Liver (tissue), 3 donors: ENCODE data around the gene GUCA1A.

Source experiments
- EGR1 ChIP-seq, 2 donors: IDR thresholded peaks; 2 replicates each; pipeline ENCODE4 v1.6.1; 2016 to 2018; ENCODE audit warnings: antibody characterized with exemption in 2 of 2, low read depth in 2 of 2
- FOXA1 ChIP-seq: IDR thresholded peaks from 2 replicates; pipeline ENCODE4 v1.6.1; 2016; ENCODE audit warnings: antibody characterized with exemption
- GABPA ChIP-seq, 2 donors: IDR thresholded peaks in 1 of 2; conservative IDR thresholded peaks in 1 of 2; 2 replicates each; pipeline ENCODE4 v1.6.1; 2016; ENCODE audit warnings: antibody characterized with exemption in 2 of 2, mild to moderate bottlenecking in 1 of 2, moderate library complexity in 1 of 2
- JUND ChIP-seq, 2 donors: IDR thresholded peaks; 2 replicates each; pipeline ENCODE4 v1.6.1; 2016; ENCODE audit warnings: antibody characterized with exemption in 2 of 2
- NR2F2 ChIP-seq: IDR thresholded peaks from 2 replicates; pipeline ENCODE4 v1.6.1; 2016; ENCODE audit warnings: antibody characterized with exemption
- RAD21 ChIP-seq, 2 donors: IDR thresholded peaks; 2 replicates each; pipeline ENCODE4 v1.6.1; 2016; ENCODE audit warnings: antibody characterized with exemption in 2 of 2, mild to moderate bottlenecking in 2 of 2
- SP1 ChIP-seq: IDR thresholded peaks from 2 replicates; pipeline ENCODE4 v1.6.1; 2018; ENCODE audit warnings: antibody characterized with exemption, mild to moderate bottlenecking
- TAF1 ChIP-seq: conservative IDR thresholded peaks from 2 replicates; pipeline ENCODE4 v1.6.1; 2016; ENCODE audit warnings: antibody characterized with exemption, mild to moderate bottlenecking
- YY1 ChIP-seq: IDR thresholded peaks from 2 replicates; pipeline ENCODE4 v1.6.1; 2016; ENCODE audit warnings: antibody characterized with exemption, mild to moderate bottlenecking
- TF ChIP-seq, protein P1 (sequence below): fragments of 150-350 bp; IDR thresholded peaks from 2 replicates; pipeline ENCODE4 v1.5.1; 2017; ENCODE audit warnings: improper control_type of control experiment, low read depth, low read length; ENCODE audit not compliant: missing input control
- TF ChIP-seq, protein P2 (sequence below): IDR thresholded peaks from 2 replicates; pipeline ENCODE4 v1.6.1; 2016; ENCODE audit warnings: antibody characterized with exemption
- TF ChIP-seq, protein P3 (sequence below): IDR thresholded peaks from 2 replicates; pipeline ENCODE4 v1.6.1; 2016; ENCODE audit warnings: antibody characterized with exemption, mild to moderate bottlenecking
- TF ChIP-seq, protein P4 (sequence below): IDR thresholded peaks from 2 replicates; pipeline ENCODE4 v1.6.1; 2016; ENCODE audit warnings: antibody characterized with exemption
- TF ChIP-seq, protein P5 (sequence below): IDR thresholded peaks from 2 replicates; pipeline ENCODE4 v1.6.1; 2016; ENCODE audit warnings: antibody characterized with exemption
- donor health status: healthy.
- donor health status: healthy.

DNA sequence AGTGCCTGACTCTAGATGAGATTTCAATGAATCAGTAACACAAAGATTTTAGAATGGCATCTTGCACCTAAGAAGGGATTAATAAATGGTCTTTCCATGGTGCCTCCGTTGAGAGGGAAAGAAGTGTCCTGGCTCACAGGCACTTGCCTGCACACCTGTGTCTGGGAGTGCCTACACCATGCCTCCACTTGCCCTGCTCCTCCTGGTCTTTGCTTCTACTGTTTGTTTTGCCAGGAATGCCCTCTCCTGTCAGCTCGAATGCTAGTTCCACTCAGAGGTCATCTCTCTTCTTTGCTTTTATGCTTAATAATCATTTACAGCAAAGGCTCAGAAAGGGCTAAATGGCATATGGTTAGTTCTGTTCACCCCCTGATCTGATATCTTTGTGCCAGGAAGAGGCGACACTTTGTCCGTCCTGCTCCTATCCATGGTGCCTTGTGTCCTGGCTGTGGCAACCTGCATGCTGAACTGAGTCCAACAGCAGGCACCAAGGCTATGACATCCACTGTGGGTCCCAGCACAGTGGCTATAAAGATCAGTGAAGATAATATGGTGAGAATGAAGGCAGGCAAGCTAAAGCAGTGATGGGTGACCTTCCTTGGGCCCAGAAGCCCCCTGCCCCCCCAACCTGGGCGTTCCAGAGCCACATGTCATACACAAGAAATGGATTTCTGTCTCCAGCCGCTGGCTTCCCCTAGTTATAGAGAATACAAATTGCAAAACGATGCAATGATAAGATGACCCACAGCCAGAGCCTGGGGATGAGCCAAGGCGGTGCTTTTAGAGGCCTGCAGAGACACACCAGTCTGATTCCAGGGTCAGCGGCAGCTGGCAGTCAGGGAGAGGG lies 32.2 kb upstream of the GUCA1A start:
- TF ChIP-seq, protein P1, sequence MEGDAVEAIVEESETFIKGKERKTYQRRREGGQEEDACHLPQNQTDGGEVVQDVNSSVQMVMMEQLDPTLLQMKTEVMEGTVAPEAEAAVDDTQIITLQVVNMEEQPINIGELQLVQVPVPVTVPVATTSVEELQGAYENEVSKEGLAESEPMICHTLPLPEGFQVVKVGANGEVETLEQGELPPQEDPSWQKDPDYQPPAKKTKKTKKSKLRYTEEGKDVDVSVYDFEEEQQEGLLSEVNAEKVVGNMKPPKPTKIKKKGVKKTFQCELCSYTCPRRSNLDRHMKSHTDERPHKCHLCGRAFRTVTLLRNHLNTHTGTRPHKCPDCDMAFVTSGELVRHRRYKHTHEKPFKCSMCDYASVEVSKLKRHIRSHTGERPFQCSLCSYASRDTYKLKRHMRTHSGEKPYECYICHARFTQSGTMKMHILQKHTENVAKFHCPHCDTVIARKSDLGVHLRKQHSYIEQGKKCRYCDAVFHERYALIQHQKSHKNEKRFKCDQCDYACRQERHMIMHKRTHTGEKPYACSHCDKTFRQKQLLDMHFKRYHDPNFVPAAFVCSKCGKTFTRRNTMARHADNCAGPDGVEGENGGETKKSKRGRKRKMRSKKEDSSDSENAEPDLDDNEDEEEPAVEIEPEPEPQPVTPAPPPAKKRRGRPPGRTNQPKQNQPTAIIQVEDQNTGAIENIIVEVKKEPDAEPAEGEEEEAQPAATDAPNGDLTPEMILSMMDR, result no peak
- TF ChIP-seq YY1 (no peak), GABPA (IDR thresholded peaks at IDR 0.05 in 1 of 2, conservative IDR thresholded peaks at IDR 0.05 in 1 of 2) (no peak), SP1 (no peak), FOXA1 (no peak), TAF1 (no peak), NR2F2 (no peak), RAD21 (IDR thresholded peaks at IDR 0.05) (no peak), JUND (IDR thresholded peaks at IDR 0.05) (no peak), EGR1 (IDR thresholded peaks at IDR 0.05; ENCODE audit: low read depth in 2 of 2) (no peak)
- TF ChIP-seq, protein P2, sequence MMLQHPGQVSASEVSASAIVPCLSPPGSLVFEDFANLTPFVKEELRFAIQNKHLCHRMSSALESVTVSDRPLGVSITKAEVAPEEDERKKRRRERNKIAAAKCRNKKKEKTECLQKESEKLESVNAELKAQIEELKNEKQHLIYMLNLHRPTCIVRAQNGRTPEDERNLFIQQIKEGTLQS, result no peak
- TF ChIP-seq, protein P3, sequence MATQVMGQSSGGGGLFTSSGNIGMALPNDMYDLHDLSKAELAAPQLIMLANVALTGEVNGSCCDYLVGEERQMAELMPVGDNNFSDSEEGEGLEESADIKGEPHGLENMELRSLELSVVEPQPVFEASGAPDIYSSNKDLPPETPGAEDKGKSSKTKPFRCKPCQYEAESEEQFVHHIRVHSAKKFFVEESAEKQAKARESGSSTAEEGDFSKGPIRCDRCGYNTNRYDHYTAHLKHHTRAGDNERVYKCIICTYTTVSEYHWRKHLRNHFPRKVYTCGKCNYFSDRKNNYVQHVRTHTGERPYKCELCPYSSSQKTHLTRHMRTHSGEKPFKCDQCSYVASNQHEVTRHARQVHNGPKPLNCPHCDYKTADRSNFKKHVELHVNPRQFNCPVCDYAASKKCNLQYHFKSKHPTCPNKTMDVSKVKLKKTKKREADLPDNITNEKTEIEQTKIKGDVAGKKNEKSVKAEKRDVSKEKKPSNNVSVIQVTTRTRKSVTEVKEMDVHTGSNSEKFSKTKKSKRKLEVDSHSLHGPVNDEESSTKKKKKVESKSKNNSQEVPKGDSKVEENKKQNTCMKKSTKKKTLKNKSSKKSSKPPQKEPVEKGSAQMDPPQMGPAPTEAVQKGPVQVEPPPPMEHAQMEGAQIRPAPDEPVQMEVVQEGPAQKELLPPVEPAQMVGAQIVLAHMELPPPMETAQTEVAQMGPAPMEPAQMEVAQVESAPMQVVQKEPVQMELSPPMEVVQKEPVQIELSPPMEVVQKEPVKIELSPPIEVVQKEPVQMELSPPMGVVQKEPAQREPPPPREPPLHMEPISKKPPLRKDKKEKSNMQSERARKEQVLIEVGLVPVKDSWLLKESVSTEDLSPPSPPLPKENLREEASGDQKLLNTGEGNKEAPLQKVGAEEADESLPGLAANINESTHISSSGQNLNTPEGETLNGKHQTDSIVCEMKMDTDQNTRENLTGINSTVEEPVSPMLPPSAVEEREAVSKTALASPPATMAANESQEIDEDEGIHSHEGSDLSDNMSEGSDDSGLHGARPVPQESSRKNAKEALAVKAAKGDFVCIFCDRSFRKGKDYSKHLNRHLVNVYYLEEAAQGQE, result no peak
- TF ChIP-seq, protein P4, sequence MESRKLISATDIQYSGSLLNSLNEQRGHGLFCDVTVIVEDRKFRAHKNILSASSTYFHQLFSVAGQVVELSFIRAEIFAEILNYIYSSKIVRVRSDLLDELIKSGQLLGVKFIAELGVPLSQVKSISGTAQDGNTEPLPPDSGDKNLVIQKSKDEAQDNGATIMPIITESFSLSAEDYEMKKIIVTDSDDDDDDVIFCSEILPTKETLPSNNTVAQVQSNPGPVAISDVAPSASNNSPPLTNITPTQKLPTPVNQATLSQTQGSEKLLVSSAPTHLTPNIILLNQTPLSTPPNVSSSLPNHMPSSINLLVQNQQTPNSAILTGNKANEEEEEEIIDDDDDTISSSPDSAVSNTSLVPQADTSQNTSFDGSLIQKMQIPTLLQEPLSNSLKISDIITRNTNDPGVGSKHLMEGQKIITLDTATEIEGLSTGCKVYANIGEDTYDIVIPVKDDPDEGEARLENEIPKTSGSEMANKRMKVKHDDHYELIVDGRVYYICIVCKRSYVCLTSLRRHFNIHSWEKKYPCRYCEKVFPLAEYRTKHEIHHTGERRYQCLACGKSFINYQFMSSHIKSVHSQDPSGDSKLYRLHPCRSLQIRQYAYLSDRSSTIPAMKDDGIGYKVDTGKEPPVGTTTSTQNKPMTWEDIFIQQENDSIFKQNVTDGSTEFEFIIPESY, result no peak
- TF ChIP-seq, protein P5, sequence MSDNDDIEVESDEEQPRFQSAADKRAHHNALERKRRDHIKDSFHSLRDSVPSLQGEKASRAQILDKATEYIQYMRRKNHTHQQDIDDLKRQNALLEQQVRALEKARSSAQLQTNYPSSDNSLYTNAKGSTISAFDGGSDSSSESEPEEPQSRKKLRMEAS, result no peak
